K562 (cell line): ENCODE data around the gene ZNHIT2. TPM values are rescaled to one million over a fixed set of nuclear protein-coding genes. Genes with fewer than 3 reads are reported as not detected.

Source experiments
- ARID2 ChIP-seq: fragments of 450-650 bp; IDR thresholded peaks from 2 replicates; pipeline ENCODE4 v1.6.1; 2017; ENCODE audit warnings: antibody characterized with exemption, mild to moderate bottlenecking
- CEBPG ChIP-seq, 3 experiments: fragments of 200-800 bp in 1 of 3; sonication (Bioruptor generic) in 1 of 3; sonication (generic) in 1 of 3; formaldehyde crosslinking in 1 of 3; IDR thresholded peaks in 2 of 3; conservative IDR thresholded peaks in 1 of 3; 2 replicates each; pipeline versions ENCODE4 v1.6.1 to v1.8.0; 2016 to 2022; ENCODE audit warnings: missing compliant biosample characterization in 2 of 3, missing genetic modification characterization in 2 of 3, mild to moderate bottlenecking in 1 of 3, missing genetic modification reagents in 1 of 3
- ESRRB ChIP-seq: fragments of 250-450 bp; sonication (Bioruptor Pico); IDR thresholded peaks from 2 replicates; pipeline ENCODE4 v1.5.0; 2020; ENCODE audit warnings: mild to moderate bottlenecking, moderate library complexity, borderline replicate concordance
- EZH2 ChIP-seq: IDR thresholded peaks from 2 replicates; pipeline ENCODE4 v1.6.1; 2012; ENCODE audit warnings: low read depth, mild to moderate bottlenecking, inconsistent platforms, low read length, borderline replicate concordance
- GABPA ChIP-seq: fragments of 200-800 bp; sonication (Bioruptor generic); conservative IDR thresholded peaks from 2 replicates; pipeline ENCODE4 v1.6.1; 2016; ENCODE audit warnings: low read depth, missing genetic modification characterization, missing compliant biosample characterization
- HLTF ChIP-seq: fragments of 450-650 bp; IDR thresholded peaks from 2 replicates; pipeline ENCODE4 v1.6.1; 2016
- POLR2AphosphoS5 ChIP-seq: IDR thresholded peaks from 2 replicates; pipeline ENCODE4 v1.6.1; 2011; ENCODE audit warnings: mild to moderate bottlenecking, low read depth, low read length, moderate library complexity; ENCODE audit not compliant: control insufficient read depth, insufficient read depth
- PRMT5 ChIP-seq: sonication (generic); formaldehyde crosslinking; IDR thresholded peaks from 2 replicates; pipeline ENCODE4 v1.5.0; 2020; ENCODE audit warnings: missing genetic modification reagents
- SAFB2 ChIP-seq: fragments of 200-400 bp; formaldehyde crosslinking; IDR thresholded peaks from 2 replicates; pipeline ENCODE4 v1.6.1; 2018; ENCODE audit warnings: borderline replicate concordance, low read length, low read depth, moderate library complexity; ENCODE audit not compliant: severe bottlenecking
- SAP30 ChIP-seq: fragments of 200-600 bp; sonication (generic); IDR thresholded peaks from 2 replicates; pipeline ENCODE4 v1.6.1; 2012; ENCODE audit warnings: borderline replicate concordance, low read depth, mild to moderate bottlenecking, moderate library complexity, low read length, control low read depth, inconsistent platforms; ENCODE audit not compliant: insufficient read depth, poor library complexity, severe bottlenecking
- TOE1 ChIP-seq, 2 experiments: fragments of 450-650 bp in 1 of 2; sonication (generic) in 1 of 2; formaldehyde crosslinking in 1 of 2; IDR thresholded peaks; 2 replicates each; pipeline versions ENCODE4 v1.7.1 to v1.8.0; 2016 to 2022; ENCODE audit warnings: borderline replicate concordance in 2 of 2, mild to moderate bottlenecking in 2 of 2, antibody characterized with exemption in 1 of 2, inconsistent platforms in 1 of 2, low read depth in 1 of 2, missing genetic modification reagents in 1 of 2, moderate library complexity in 1 of 2
- UBTF ChIP-seq, 2 experiments: IDR thresholded peaks; 2 replicates each; pipeline ENCODE4 v1.6.1; 2012; ENCODE audit warnings: improper control_type of control experiment in 2 of 2, low read depth in 2 of 2, low read length in 2 of 2, borderline replicate concordance in 1 of 2
- ZNF57 ChIP-seq: fragments of 450-650 bp; formaldehyde crosslinking; IDR thresholded peaks from 2 replicates; pipeline ENCODE4 v1.4.0; 2020; ENCODE audit warnings: mild to moderate bottlenecking, moderate library complexity
- ZNF77 ChIP-seq: fragments of 250-450 bp; sonication (Bioruptor Pico); IDR thresholded peaks from 2 replicates; pipeline ENCODE4 v1.5.0; 2020
- ZNF79 ChIP-seq: fragments of 250-450 bp; sonication (Bioruptor Pico); IDR thresholded peaks from 2 replicates; pipeline ENCODE4 v1.4.0; 2020; ENCODE audit warnings: low read depth, mild to moderate bottlenecking, moderate library complexity
- polyA plus RNA-seq, 8 experiments: library from polyadenylated mRNA; depleted of rRNA in 4 of 8; stranded (reverse) in 5 of 8; unstranded in 3 of 8; fragments of >200 nt; fragmentation: Nextera tagmentation in 2 of 8; fragmentation: Illumina TruSeq in 1 of 8; extraction: Ambion mirVana in 2 of 8; extraction: Trizol in 1 of 8; gene quantifications; 2 replicates each; pipeline versions ENCODE4 v1.2.1 to v1.2.3, GENCODE V29; 2011 to 2014; ENCODE audit warnings: inconsistent platforms in 1 of 8, missing spikeins in 1 of 8
- total RNA-seq, 7 experiments: library from RNA; depleted of rRNA in 6 of 7; stranded (reverse); fragments of >200 nt in 6 of 7; fragmentation: Illumina TruSeq in 2 of 7; extraction: Trizol in 2 of 7; gene quantifications; 2 replicates each; pipeline versions ENCODE4 v1.2.1 to v1.2.3, GENCODE V29; 2011 to 2021; ENCODE audit warnings: low replicate concordance in 1 of 7
- TF ChIP-seq, protein P1 (sequence below): sonication (generic); formaldehyde crosslinking; IDR thresholded peaks from 2 replicates; pipeline ENCODE4 v1.8.0; 2022; ENCODE audit warnings: missing genetic modification reagents, mild to moderate bottlenecking, moderate library complexity, borderline replicate concordance
- TF ChIP-seq, protein P2 (sequence below), 2 experiments: IDR thresholded peaks; 2 replicates each; pipeline ENCODE4 v1.6.1; 2011; ENCODE audit warnings: borderline replicate concordance in 1 of 2, control low read depth in 1 of 2, low read depth in 1 of 2, low read length in 1 of 2, mild to moderate bottlenecking in 1 of 2, mixed read lengths in 1 of 2, moderate library complexity in 1 of 2; ENCODE audit not compliant: insufficient read depth in 1 of 2, insufficient read length in 1 of 2, poor library complexity in 1 of 2, severe bottlenecking in 1 of 2; ENCODE audit errors: extremely low read depth in 1 of 2
- TF ChIP-seq, protein P3 (sequence below): sonication (generic); formaldehyde crosslinking; IDR thresholded peaks from 2 replicates; pipeline ENCODE4 v1.5.0; 2020; ENCODE audit warnings: missing genetic modification reagents

Gene ZNHIT2
- total and polyA plus RNA-seq, 9 of the 15 experiments (the other 6 are each of a cell fraction or from before 2014, with no cell fraction given) = 0.08 to 39.0 (median 2.5) TPM

DNA sequence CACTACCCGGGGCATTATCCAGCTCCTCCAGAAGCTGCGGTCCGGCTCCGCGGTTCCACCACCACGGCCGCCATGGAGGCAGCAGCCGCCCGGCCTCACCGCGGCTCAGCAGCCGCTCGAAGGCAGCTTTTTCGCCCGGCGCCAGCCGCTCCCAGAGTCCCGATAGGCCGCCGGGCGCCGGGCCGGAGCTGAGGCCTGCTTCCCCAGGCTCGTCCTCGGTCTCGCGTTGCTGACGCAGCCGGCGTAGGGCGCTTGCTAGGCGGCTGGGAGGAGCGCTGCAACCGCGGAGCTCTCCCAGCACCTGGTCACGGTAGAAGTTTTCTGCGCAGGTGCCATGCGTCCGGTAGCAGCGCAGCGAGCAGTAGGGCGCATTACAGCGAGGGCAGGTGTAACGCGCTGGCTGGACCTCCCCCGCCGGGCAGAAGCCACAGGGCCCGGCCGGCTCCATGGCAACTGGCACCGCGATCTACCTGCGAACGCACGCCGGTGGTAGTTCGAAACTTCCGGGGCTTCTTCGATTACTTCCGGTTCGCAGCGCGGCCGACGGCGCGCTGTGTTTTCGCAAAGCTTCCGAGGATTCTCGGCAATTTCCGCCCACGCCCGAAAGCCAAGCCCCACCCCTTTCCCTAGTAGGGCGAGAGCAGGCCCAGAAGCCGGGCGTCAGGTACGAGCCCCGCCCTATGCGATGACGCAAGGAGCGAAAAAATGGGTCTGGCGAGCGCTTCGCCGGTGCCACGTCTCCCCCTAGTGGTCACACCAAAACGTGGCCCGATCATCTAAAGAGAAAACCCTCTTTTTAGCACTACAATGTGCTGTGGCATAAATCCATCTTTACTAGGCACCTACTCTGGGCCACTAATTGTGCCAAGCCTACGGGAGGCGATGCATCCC is at the start of gene ZNHIT2 (continued):
- TF ChIP-seq ESRRB (CRISPR knock-in tag) = no peak
- TF ChIP-seq, protein P1, sequence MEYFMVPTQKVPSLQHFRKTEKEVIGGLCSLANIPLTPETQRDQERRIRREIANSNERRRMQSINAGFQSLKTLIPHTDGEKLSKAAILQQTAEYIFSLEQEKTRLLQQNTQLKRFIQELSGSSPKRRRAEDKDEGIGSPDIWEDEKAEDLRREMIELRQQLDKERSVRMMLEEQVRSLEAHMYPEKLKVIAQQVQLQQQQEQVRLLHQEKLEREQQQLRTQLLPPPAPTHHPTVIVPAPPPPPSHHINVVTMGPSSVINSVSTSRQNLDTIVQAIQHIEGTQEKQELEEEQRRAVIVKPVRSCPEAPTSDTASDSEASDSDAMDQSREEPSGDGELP (CRISPR knock-in tag) = peak; percentile 87; the same call in 1 of the 2 replicates
- TF ChIP-seq, protein P2, sequence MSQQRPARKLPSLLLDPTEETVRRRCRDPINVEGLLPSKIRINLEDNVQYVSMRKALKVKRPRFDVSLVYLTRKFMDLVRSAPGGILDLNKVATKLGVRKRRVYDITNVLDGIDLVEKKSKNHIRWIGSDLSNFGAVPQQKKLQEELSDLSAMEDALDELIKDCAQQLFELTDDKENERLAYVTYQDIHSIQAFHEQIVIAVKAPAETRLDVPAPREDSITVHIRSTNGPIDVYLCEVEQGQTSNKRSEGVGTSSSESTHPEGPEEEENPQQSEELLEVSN (IDR thresholded peaks at IDR 0.05; ENCODE audit: borderline replicate concordance in 1 of 2, extremely low read depth in 1 of 2, insufficient read depth in 1 of 2, insufficient read length in 1 of 2, low read depth in 1 of 2, low read length in 1 of 2, poor library complexity in 1 of 2, severe bottlenecking in 1 of 2) = peak in 1 of 2 experiments; percentile 41
- TF ChIP-seq CEBPG (CRISPR knock-in tag; IDR thresholded peaks at IDR 0.05) = peak; percentile 96
- TF ChIP-seq CEBPG (tag; conservative IDR thresholded peaks at IDR 0.05 in 1 of 2, IDR thresholded peaks at IDR 0.05 in 1 of 2) = peak; percentile 94 to 96
- peak; percentile 26; the same call in 1 of the 2 replicates for TF ChIP-seq ARID2
- peak; percentile 100 for TF ChIP-seq UBTF (IDR thresholded peaks at IDR 0.05; ENCODE audit: borderline replicate concordance in 1 of 2, low read depth in 2 of 2, low read length in 2 of 2)
- TF ChIP-seq, protein P3, sequence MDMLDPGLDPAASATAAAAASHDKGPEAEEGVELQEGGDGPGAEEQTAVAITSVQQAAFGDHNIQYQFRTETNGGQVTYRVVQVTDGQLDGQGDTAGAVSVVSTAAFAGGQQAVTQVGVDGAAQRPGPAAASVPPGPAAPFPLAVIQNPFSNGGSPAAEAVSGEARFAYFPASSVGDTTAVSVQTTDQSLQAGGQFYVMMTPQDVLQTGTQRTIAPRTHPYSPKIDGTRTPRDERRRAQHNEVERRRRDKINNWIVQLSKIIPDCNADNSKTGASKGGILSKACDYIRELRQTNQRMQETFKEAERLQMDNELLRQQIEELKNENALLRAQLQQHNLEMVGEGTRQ (CRISPR knock-in tag) = no peak
- no peak for TF ChIP-seq ZNF57
- peak; percentile 75; the same call in 1 of the 2 replicates for TF ChIP-seq TOE1 (IDR thresholded peaks at IDR 0.05; ENCODE audit: borderline replicate concordance)
- no peak for TF ChIP-seq TOE1 (CRISPR knock-in tag; IDR thresholded peaks at IDR 0.05; ENCODE audit: borderline replicate concordance, low read depth)
- TF ChIP-seq HLTF = no peak
- TF ChIP-seq GABPA (tag) = peak; percentile 99
- no peak for TF ChIP-seq EZH2
- peak; percentile 98 for TF ChIP-seq POLR2AphosphoS5
- peak; percentile 92 for TF ChIP-seq SAP30
- TF ChIP-seq PRMT5 (CRISPR knock-in tag) = peak; percentile 95
- no peak for TF ChIP-seq ZNF77 (CRISPR knock-in tag)
- no peak for TF ChIP-seq SAFB2
- no peak for TF ChIP-seq ZNF79
